Kidney (tissue), 14 donors: ENCODE results near the gene CAMTA1. TPM values are rescaled to one million over a fixed set of nuclear protein-coding genes. Genes with fewer than 3 reads are reported as not detected.

Experiments used
- DNase-seq, 5 donors: peaks; one replicate each; pipeline ENCODE4 v3.0.0-alpha.2; 2013 to 2020
- FAIRE-seq: peaks from 2 replicates; lab custom pipeline; 2012; peaks lifted over from hg19 to GRCh38; lab: Jason Lieb, UNC
- H3K27ac ChIP-seq, 2 donors: one replicate each; pipeline ENCODE4 v1.7.0; 2013; ENCODE audit warnings: low read depth in 2 of 2, low read length in 2 of 2, inconsistent platforms in 1 of 2
- H3K27me3 ChIP-seq: one replicate; pipeline ENCODE4 v1.7.1; 2013; ENCODE audit warnings: low read length, inconsistent platforms; ENCODE audit not compliant: control insufficient read depth, insufficient read depth
- H3K36me3 ChIP-seq, 3 donors: one replicate each; pipeline versions ENCODE4 v1.7.0 to v1.7.1; 2013; ENCODE audit warnings: low read length in 3 of 3, control low read depth in 1 of 3, inconsistent platforms in 1 of 3; ENCODE audit not compliant: insufficient read depth in 3 of 3, control insufficient read depth in 2 of 3
- H3K4me1 ChIP-seq, 3 donors: one replicate each; pipeline versions ENCODE4 v1.7.0 to v1.7.1; 2013; ENCODE audit warnings: low read length in 3 of 3, inconsistent platforms in 1 of 3, low read depth in 1 of 3; ENCODE audit not compliant: control insufficient read depth in 2 of 3, insufficient read depth in 2 of 3
- H3K4me3 ChIP-seq, 3 donors: one replicate each; pipeline versions ENCODE4 v1.7.0 to v1.8.1; 2013; ENCODE audit warnings: low read length in 3 of 3, control low read depth in 1 of 3, inconsistent platforms in 1 of 3
- H3K9ac ChIP-seq, 3 donors: one replicate each; pipeline versions ENCODE4 v1.7.0 to v1.7.1; 2013; ENCODE audit warnings: low read length in 3 of 3, control low read depth in 1 of 3, inconsistent platforms in 1 of 3
- H3K9me3 ChIP-seq, 3 donors: one replicate each; pipeline versions ENCODE4 v1.7.0 to v1.7.1; 2013; ENCODE audit warnings: low read length in 3 of 3, control low read depth in 1 of 3, inconsistent platforms in 1 of 3; ENCODE audit not compliant: control insufficient read depth in 2 of 3, insufficient read depth in 1 of 3
- CTCF ChIP-seq: IDR thresholded peaks from 3 replicates; pipeline ENCODE4 v1.5.1; 2012; ENCODE audit warnings: mild to moderate bottlenecking, moderate library complexity, borderline replicate concordance; ENCODE audit not compliant: insufficient read depth; ENCODE audit errors: extremely low read depth
- intact Hi-C: fragments of 100-400 bp; cut with DNase I; formaldehyde crosslinking; loops from one replicate; pipeline ENCODE4 v1.11.1; 2022
- polyA plus RNA-seq: library from polyadenylated mRNA; stranded (reverse); fragments of 350-450 nt; fragmentation: Illumina TruSeq; extraction: RNeasy Lipid Tissue Mini Kit (QIAGEN cat#74804); gene quantifications from one replicate; pipeline ENCODE4 v1.2.3, GENCODE V29; 2014; ENCODE audit warnings: low read depth, low replicate concordance; ENCODE audit not compliant: insufficient read depth
- total RNA-seq: library from RNA; stranded (reverse); fragmentation: NEBNext Ultra II Directional; extraction: Animal tissue kit (Norgen Biotek cat#: 25700); gene quantifications from one replicate; pipeline ENCODE4 v1.2.1, GENCODE V29; 2021
- donor health status: control.
- donor health status: control.
- donor health status: control.
- donor health status: control.
- donor health status: control.
- donor health status: DM: yes; HTN: yes; CAD: no.
- donor health status: Normal renal cell carcinoma (clear cell type).

Gene CAMTA1
- total and polyA plus RNA-seq, 2 donors from 2014 or later = 79.0 to 170 TPM

GRCh38 chr1:7468248-7468647, 683.0 kb downstream of the CAMTA1 start:
- H3K27me3 ChIP-seq = no peaks in the 10 kb centered on the region
- DNase-seq = no peak
- H3K4me1 ChIP-seq = peaks cover 0 to 22% (median 13%) of the 10 kb centered on the region in 3 donors
- no peak overlapping the region for H3K27ac ChIP-seq
- H3K4me3 ChIP-seq = no peak overlapping the region
- H3K9ac ChIP-seq = no peak overlapping the region
- no peaks in the 10 kb centered on the region for H3K9me3 ChIP-seq
- H3K36me3 ChIP-seq = no peaks in the 10 kb centered on the region
- intact Hi-C loops = no loop called here
- FAIRE-seq = no peak
- no peak for TF ChIP-seq CTCF

GRCh38 chr1:7469255-7469938, 684.1 kb downstream of the CAMTA1 start:
- peak overlapping the region in 1 of 3 donors; percentile 15 for H3K9ac ChIP-seq
- FAIRE-seq = no peak
- TF ChIP-seq CTCF = no peak

GRCh38 chr1:7470904-7471638, 685.8 kb downstream of the CAMTA1 start:
- peak overlapping the region; percentile 62 to 78 for H3K27ac ChIP-seq
- peak in 1 of 5 donors; percentile 95 for DNase-seq

More at GRCh38 chr1:7469255-7469938, 684.1 kb downstream of the CAMTA1 start:
- peaks cover 0 to 22% (median 13%) of the 10 kb centered on the region in 3 donors for H3K4me1 ChIP-seq
- H3K36me3 ChIP-seq = no peaks in the 10 kb centered on the region
- intact Hi-C loops = no loop called here
- H3K27me3 ChIP-seq = no peaks in the 10 kb centered on the region
- peak overlapping the region; percentile 5 to 78 for H3K27ac ChIP-seq
- H3K4me3 ChIP-seq = no peak overlapping the region
- H3K9me3 ChIP-seq = no peaks in the 10 kb centered on the region
- peak; percentile 69 to 93 (median 83) for DNase-seq

More at GRCh38 chr1:7470904-7471638, 685.8 kb downstream of the CAMTA1 start:
- no peaks in the 10 kb centered on the region for H3K36me3 ChIP-seq
- intact Hi-C loops = no loop called here
- H3K27me3 ChIP-seq = no peaks in the 10 kb centered on the region
- H3K9me3 ChIP-seq = no peaks in the 10 kb centered on the region
- H3K4me1 ChIP-seq = peaks cover 0 to 22% (median 13%) of the 10 kb centered on the region in 3 donors
- H3K9ac ChIP-seq = peak overlapping the region in 1 of 3 donors; percentile 58
- TF ChIP-seq CTCF = no peak
- no peak overlapping the region for H3K4me3 ChIP-seq
- no peak for FAIRE-seq
